RWPE1 (cell line): ENCODE data around the gene FSTL1.

Experiments
- CTCF ChIA-PET: fragments of 350-600 bp; sonication (Branson Sonifier 250); formaldehyde crosslinking; extraction: SDS; loops from one replicate; lab custom pipeline; 2021; lab: Yijun Ruan, JAX
- POLR2A ChIA-PET: fragments of 400-600 bp; formaldehyde crosslinking; extraction: SDS; loops from one replicate; lab custom pipeline; 2020; ENCODE audit warnings: antibody characterized with exemption; ENCODE audit not compliant: low non-redundant PET; lab: Yijun Ruan, JAX
- DNase-seq: peaks from one replicate; pipeline ENCODE4 v3.0.0; 2012; ENCODE audit warnings: low spot score
- H3K27ac ChIP-seq: fragments of 450-650 bp; 2 replicates; pipeline ENCODE4 v1.5.1; 2017
- TF ChIP-seq, protein P1 (sequence below): fragments of 450-650 bp; conservative IDR thresholded peaks from 2 replicates; pipeline ENCODE4 v1.5.1; 2017; ENCODE audit warnings: low read depth, mild to moderate bottlenecking

FSTL1 gene, protein sequence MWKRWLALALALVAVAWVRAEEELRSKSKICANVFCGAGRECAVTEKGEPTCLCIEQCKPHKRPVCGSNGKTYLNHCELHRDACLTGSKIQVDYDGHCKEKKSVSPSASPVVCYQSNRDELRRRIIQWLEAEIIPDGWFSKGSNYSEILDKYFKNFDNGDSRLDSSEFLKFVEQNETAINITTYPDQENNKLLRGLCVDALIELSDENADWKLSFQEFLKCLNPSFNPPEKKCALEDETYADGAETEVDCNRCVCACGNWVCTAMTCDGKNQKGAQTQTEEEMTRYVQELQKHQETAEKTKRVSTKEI

GRCh38 chr3:120450600-120451271, at the start of gene FSTL1:
FSTL1 (minus strand) TSS chr3:120450992; CDS start chr3:120450746, 246 bp downstream.
- TF ChIP-seq, protein P1, sequence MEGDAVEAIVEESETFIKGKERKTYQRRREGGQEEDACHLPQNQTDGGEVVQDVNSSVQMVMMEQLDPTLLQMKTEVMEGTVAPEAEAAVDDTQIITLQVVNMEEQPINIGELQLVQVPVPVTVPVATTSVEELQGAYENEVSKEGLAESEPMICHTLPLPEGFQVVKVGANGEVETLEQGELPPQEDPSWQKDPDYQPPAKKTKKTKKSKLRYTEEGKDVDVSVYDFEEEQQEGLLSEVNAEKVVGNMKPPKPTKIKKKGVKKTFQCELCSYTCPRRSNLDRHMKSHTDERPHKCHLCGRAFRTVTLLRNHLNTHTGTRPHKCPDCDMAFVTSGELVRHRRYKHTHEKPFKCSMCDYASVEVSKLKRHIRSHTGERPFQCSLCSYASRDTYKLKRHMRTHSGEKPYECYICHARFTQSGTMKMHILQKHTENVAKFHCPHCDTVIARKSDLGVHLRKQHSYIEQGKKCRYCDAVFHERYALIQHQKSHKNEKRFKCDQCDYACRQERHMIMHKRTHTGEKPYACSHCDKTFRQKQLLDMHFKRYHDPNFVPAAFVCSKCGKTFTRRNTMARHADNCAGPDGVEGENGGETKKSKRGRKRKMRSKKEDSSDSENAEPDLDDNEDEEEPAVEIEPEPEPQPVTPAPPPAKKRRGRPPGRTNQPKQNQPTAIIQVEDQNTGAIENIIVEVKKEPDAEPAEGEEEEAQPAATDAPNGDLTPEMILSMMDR: no peak
- ChIA-PET POLR2A (no interaction called here), CTCF (interaction anchor here (0.7 to 1.0 kb wide), 2 partner anchors 18 to 108 kb away, joined by 3 to 5 read pairs; no protein-coding TSS in a partner anchor)
- DNase-seq: peak; percentile 27
- peak within 1 kb of the TSS; percentile 38 for H3K27ac ChIP-seq

DNA sequence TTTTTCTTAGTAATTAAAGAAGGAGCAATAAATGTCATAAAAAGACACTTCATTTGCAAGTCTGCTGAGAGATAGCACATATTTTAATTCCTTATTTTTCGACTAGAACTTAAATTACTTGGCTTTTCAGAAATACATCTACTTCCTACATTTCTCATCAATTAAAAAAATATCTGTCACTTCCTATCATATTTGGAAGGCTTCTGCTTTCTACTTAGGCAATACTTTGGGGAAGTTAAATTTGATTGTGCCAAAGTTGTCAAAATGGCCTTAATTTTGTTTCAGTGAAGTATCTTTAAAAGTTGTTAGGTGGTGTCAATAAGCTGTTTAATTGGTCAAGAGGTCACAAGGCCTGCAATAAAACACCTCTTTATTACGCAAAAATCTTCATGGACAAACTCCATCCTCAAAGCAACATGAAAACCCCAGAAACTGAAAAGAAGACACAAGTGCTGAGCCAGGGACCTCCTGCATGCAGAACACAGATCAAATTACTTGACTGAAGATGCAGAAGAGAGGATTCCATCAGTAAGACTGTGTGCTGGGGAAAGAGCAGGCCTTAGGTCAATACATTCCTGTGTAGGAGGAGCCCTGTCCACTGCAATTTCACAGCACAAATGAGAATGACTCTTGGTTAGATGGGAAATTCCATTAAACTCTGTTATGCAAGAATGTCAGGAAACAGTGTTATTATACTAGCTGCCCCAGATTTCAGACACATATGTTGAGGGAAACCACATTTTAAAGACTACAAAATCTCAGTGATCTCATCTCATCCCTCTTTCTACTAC, 48.0 kb upstream of the FSTL1 start:
- ChIA-PET POLR2A (no interaction called here), CTCF (no interaction called here)
- no peak for DNase-seq
- H3K27ac ChIP-seq: no peak overlapping the region
- TF ChIP-seq, protein P1: no peak

- CTCF ChIA-PET: no interaction called here
Measured at GRCh38 chr3:120497818-120498217, 47.0 kb upstream of the FSTL1 start.

DNA sequence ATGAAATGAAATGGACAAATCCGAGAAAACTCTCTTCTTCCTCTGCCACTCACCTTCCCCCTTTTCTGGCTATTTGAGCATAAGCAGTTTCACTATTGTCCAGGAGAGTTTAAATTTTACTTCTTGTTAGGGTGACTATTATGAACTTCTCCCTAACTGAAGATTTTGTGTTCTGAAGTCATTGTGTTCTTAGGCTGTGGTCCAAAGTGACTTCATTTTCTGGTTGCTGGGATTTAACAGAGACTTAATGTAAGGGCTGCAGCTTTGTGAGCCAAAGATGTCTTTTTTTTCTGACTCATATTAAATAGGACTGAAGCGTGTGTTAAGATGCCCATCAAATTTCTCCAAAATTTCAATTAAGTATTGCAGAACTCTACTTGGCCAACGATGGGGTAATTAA, 46.5 kb upstream of the FSTL1 start:
- POLR2A ChIA-PET: no interaction called here
- CTCF ChIA-PET: no interaction called here
- TF ChIP-seq, protein P1: no peak
- peak; percentile 20 for DNase-seq
- no peak overlapping the region for H3K27ac ChIP-seq

More at GRCh38 chr3:120497818-120498217, 47.0 kb upstream of the FSTL1 start:
- no peak overlapping the region for H3K27ac ChIP-seq
- POLR2A ChIA-PET: no interaction called here
- no peak for DNase-seq
- TF ChIP-seq, protein P1: no peak

GRCh38 chr3:120496278-120497002, 45.6 kb upstream of the FSTL1 start:
- CTCF ChIA-PET: interaction anchor here (0.6 kb wide), 1 partner anchor 126 kb away, joined by 3 read pairs; no protein-coding TSS in a partner anchor
- POLR2A ChIA-PET: no interaction called here
- TF ChIP-seq, protein P1: no peak
- DNase-seq: peak; percentile 84
- H3K27ac ChIP-seq: no peak overlapping the region
